ENCODE results near the gene CREBL2.

DNA sequence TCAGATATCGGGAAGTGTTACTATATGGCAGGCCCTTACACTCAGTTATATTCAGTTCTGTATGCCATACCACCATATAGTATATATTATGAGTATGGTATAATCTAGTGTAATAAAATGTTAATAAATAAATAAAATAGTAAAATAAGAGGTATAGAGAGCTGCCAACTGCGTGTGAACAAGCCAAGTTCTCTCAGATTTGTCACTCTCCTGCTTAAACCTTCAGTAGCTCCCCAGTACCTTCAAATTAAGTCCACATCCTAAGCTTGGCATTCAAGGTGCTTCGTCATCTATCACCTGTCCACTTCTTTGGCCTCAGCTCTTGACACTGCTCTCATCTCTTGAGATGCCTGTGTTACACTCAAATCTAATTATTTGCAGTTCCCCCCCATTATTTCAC lies 12.8 kb upstream of the CREBL2 start:
- TF ChIP-seq, protein P1, sequence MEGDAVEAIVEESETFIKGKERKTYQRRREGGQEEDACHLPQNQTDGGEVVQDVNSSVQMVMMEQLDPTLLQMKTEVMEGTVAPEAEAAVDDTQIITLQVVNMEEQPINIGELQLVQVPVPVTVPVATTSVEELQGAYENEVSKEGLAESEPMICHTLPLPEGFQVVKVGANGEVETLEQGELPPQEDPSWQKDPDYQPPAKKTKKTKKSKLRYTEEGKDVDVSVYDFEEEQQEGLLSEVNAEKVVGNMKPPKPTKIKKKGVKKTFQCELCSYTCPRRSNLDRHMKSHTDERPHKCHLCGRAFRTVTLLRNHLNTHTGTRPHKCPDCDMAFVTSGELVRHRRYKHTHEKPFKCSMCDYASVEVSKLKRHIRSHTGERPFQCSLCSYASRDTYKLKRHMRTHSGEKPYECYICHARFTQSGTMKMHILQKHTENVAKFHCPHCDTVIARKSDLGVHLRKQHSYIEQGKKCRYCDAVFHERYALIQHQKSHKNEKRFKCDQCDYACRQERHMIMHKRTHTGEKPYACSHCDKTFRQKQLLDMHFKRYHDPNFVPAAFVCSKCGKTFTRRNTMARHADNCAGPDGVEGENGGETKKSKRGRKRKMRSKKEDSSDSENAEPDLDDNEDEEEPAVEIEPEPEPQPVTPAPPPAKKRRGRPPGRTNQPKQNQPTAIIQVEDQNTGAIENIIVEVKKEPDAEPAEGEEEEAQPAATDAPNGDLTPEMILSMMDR (IDR thresholded peaks at IDR 0.05; ENCODE audit: low read depth, low read length, poor library complexity, severe bottlenecking), result no peak
- TF ChIP-seq EZH2phosphoT487 (IDR thresholded peaks at IDR 0.05; ENCODE audit: borderline replicate concordance, low read length), result no peak

All from DOHH2 (cell line).